Neural crest cell (in vitro differentiated cells): ENCODE results near the gene PTPRCAP. TPM values are rescaled to one million over a fixed set of nuclear protein-coding genes. Genes with fewer than 3 reads are reported as not detected.

Experiments used
- DNase-seq: peaks from one replicate; pipeline ENCODE4 v3.0.0; 2021; ENCODE audit warnings: low read depth, mixed read lengths, low spot score
- H3K27ac Mint-ChIP-seq: one replicate; pipeline ENCODE4 v1.8.0; 2021; ENCODE audit warnings: mild to moderate bottlenecking, mixed read lengths; ENCODE audit not compliant: unreplicated experiment
- H3K27me3 Mint-ChIP-seq: 2 replicates; pipeline ENCODE4 v1.8.0; 2021; ENCODE audit warnings: low read depth, mild to moderate bottlenecking, mixed read lengths
- H3K36me3 Mint-ChIP-seq: 2 replicates; pipeline ENCODE4 v1.8.0; 2021; ENCODE audit warnings: low read depth, mild to moderate bottlenecking, mixed read lengths
- H3K4me1 Mint-ChIP-seq: 2 replicates; pipeline ENCODE4 v1.8.0; 2021; ENCODE audit warnings: mixed read lengths
- H3K4me3 Mint-ChIP-seq: one replicate; pipeline ENCODE4 v1.8.0; 2021; ENCODE audit warnings: mild to moderate bottlenecking, mixed read lengths
- H3K9me3 Mint-ChIP-seq: 2 replicates; pipeline ENCODE4 v1.8.0; 2021; ENCODE audit warnings: mixed read lengths
- total RNA-seq: library from RNA; stranded (reverse); gene quantifications from 2 replicates; pipeline ENCODE4 v1.2.1, GENCODE V29; 2021
- TF ChIP-seq, protein P1 (sequence below): fragments of 200-600 bp; sonication (generic); conservative IDR thresholded peaks from 2 replicates; pipeline ENCODE4 v1.5.0; 2021; ENCODE audit warnings: antibody characterized with exemption, mild to moderate bottlenecking

PTPRCAP gene
- total RNA-seq, 1 donor from 2014 or later = 0.84 TPM

DNA sequence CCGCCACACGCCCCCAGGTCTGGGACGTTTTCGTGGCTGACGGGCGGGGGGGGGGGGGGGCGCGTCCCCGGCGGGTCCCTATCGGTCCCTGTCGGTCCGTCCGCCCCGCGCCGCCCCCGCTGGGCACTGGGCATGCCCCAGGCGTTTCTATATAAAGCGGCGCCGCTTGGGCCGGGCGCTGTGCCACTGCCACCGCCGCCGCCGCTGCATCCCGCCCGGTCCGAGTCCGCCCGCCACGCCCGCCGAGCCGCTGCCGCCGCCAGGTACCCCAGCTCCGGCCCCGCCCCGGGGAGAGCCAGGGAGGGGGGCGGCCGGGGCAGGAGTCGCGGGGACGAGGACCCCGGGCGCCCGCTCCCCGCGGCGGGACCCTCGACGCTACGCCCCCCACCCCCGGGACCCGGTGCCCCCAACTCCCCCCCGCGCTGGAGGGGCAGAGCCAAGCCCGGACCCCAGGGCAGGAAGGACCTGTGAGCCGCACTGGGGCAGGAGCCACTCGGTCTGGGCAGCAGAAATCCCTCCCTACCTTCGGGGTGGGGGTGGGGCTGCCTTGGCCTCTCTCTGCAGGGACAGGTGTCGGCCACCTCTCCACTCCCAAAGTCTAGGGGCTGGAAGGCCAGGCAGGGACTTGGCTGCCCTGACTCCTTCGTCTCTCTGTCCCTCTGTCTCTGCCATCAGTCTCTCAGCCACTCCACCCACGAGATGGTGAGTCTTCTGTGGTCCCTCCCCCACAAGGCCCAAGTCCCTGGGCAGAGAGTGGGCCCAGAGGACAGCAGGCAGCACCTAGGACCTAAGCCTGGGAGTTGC is 21.8 kb downstream of the PTPRCAP start, which contains the start of gene CARNS1:
Gene CARNS1, plus strand, starts transcription at position 178 of the 804 bp plus-strand sequence. Its CDS starts 522 bp downstream, at position 700.
- H3K36me3 Mint-ChIP-seq = no peaks in the 10 kb centered on the region
- H3K9me3 Mint-ChIP-seq = no peaks in the 10 kb centered on the region
- peak within 1 kb of the TSS; percentile 57 for H3K4me3 Mint-ChIP-seq
- TF ChIP-seq, protein P1, sequence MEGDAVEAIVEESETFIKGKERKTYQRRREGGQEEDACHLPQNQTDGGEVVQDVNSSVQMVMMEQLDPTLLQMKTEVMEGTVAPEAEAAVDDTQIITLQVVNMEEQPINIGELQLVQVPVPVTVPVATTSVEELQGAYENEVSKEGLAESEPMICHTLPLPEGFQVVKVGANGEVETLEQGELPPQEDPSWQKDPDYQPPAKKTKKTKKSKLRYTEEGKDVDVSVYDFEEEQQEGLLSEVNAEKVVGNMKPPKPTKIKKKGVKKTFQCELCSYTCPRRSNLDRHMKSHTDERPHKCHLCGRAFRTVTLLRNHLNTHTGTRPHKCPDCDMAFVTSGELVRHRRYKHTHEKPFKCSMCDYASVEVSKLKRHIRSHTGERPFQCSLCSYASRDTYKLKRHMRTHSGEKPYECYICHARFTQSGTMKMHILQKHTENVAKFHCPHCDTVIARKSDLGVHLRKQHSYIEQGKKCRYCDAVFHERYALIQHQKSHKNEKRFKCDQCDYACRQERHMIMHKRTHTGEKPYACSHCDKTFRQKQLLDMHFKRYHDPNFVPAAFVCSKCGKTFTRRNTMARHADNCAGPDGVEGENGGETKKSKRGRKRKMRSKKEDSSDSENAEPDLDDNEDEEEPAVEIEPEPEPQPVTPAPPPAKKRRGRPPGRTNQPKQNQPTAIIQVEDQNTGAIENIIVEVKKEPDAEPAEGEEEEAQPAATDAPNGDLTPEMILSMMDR = no peak
- no peak within 1 kb of the TSS for H3K27ac Mint-ChIP-seq
- H3K4me1 Mint-ChIP-seq = peaks cover 14% of the 10 kb centered on the region
- DNase-seq = no peak
- peaks cover 47% of the 10 kb centered on the region for H3K27me3 Mint-ChIP-seq

DNA sequence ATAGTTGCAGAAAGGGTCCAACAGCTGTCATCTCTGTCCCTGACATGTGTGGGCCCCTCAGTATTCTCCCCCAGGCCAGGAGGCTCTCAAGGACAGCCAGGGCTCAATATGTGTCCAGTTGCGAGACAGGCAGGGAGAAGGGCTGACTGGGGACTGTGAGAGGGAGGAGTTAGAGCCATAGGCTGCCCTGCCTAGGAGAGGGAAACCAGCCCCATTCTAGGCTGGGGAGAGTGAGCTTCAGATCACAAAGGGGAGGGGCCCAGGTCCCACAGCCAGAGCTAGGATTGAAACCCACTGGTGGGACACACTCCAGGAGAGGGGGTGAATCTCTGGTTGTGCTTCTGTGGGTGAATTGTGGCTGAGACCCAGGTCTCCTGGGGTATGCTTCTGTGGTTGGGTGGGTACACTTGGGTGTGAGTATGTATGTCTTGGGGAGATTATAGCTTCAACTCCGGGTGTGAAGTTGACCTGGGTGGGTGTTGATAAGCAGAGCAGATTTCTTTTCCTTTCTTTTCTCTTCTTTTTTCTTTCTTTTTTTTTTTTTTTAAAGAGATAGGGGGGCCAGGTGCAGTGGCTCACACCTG is 24.1 kb downstream of the PTPRCAP start:
- DNase-seq = no peak
- Mint-ChIP-seq H3K4me3 (peak overlapping the region; percentile 41), H3K9me3 (no peaks in the 10 kb centered on the region), H3K27ac (no peak overlapping the region), H3K4me1 (peaks cover 21% of the 10 kb centered on the region), H3K36me3 (no peaks in the 10 kb centered on the region), H3K27me3 (peaks cover 47% of the 10 kb centered on the region)
- TF ChIP-seq, protein P1 = no peak

DNA sequence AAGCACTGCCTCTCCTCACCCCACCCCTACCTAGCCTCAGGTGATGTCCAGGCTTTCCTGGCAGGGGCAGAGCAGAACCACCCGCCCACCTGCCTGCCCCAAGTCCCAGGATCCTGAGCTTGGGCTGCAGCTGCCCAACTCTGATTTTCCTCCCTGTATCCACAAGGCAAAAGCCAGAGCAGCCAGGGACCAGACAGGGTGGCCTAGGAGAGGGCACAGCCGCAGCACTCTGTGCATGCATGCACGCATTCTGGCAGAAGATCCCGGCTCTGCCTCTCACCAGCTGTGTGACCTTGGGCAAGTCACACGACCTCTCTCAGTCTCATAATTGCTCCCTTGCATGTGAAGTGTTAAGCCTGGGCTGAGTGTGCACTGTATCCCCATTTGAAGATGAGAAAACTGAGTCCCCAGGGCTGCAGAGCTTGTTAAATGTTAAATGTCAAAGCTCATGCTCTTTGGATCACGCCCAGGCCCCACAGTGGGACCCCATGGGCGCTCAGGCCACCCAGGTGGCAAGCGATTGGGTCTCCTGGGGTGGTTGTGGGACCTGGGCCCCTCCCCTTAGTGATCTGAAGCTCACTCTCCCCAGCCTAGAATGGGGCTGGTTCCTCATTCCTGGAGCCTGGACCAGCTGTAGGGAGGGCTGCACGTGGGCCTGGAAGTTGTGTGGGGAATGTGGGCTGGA is 24.8 kb downstream of the PTPRCAP start:
- H3K9me3 Mint-ChIP-seq = no peaks in the 10 kb centered on the region
- peaks cover 47% of the 10 kb centered on the region for H3K27me3 Mint-ChIP-seq
- H3K27ac Mint-ChIP-seq = no peak overlapping the region
- peaks cover 21% of the 10 kb centered on the region for H3K4me1 Mint-ChIP-seq
- H3K4me3 Mint-ChIP-seq = no peak overlapping the region
- no peaks in the 10 kb centered on the region for H3K36me3 Mint-ChIP-seq
- TF ChIP-seq, protein P1 = no peak
- DNase-seq = no peak

DNA sequence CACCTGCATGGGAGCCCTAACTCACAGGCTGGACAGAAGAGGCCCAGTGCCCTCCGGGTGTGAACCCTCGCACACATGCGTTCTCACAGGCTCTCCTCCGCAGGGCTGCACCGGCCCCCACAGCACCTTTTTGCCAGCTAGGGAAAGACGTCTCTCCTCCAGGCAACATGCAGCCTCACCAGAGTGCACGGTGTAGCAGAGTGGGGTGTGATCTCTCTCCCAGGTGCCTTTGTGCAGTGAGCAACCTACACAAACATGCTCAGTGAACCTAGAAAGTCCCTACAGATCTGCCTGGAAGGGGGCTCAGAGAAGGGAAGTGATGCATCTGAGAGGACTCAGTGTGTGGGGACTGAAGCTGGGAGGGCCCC is 25.7 kb downstream of the PTPRCAP start:
- Mint-ChIP-seq H3K9me3 (no peaks in the 10 kb centered on the region), H3K27me3 (peaks cover 46% of the 10 kb centered on the region), H3K36me3 (no peaks in the 10 kb centered on the region), H3K27ac (no peak overlapping the region), H3K4me1 (peaks cover 24% of the 10 kb centered on the region), H3K4me3 (no peak overlapping the region)
- TF ChIP-seq, protein P1 = no peak
- no peak for DNase-seq

DNA sequence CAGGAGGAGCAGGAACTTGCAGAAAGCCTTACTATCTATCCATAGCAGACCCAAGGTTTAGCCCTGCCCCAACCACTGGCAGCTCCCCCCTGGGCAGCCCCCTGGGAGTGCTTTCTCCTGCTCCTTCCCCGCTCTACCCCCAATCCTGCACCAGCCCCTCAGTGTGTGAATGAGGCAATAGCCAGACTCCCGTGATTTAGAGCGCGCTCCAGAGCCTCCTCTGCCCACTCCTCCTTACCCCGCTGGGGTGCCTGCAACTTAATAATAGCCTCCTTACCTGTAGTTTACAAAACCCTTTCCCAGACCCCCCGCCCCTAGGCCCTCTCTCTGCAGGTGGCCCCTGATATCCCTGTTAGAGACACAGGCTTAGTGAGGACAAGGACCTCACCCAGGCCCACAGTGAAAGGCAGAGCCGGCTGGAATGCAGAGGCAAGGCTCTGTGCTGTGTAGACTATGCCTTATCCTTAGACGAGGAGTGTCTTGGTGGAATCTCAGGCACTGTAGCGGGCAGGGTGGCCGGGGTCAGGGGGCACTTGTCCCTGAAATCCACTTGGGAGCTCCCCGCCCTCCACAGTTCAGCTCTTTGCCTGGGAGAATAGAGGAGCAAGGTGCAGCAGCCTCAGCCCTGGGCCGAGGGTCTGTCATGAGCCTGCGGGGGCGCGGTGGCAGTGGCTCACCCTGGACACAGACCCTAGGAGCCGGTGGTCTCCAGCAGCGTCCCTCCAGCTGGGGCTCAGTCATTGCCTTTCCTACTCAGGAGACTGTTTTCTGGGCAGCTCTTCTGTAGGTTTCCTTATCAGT is 26.3 kb downstream of the PTPRCAP start:
- Mint-ChIP-seq H3K27me3 (peaks cover 40% of the 10 kb centered on the region), H3K4me3 (peak overlapping the region; percentile 59), H3K36me3 (no peaks in the 10 kb centered on the region), H3K4me1 (peaks cover 18% of the 10 kb centered on the region), H3K27ac (no peak overlapping the region), H3K9me3 (no peaks in the 10 kb centered on the region)
- TF ChIP-seq, protein P1 = no peak
- no peak for DNase-seq
